HTERT RPE-1 (cell line): ENCODE measurements around the gene JAG2.

Source experiments
- in situ Hi-C: fragments of 300-500 bp; cut with MboI; formaldehyde crosslinking; loops from 4 replicates; pipeline ENCODE4 v1.14.3; 2020; ENCODE audit warnings: low sequenced_read_pairs

JAG2 gene

DNA sequence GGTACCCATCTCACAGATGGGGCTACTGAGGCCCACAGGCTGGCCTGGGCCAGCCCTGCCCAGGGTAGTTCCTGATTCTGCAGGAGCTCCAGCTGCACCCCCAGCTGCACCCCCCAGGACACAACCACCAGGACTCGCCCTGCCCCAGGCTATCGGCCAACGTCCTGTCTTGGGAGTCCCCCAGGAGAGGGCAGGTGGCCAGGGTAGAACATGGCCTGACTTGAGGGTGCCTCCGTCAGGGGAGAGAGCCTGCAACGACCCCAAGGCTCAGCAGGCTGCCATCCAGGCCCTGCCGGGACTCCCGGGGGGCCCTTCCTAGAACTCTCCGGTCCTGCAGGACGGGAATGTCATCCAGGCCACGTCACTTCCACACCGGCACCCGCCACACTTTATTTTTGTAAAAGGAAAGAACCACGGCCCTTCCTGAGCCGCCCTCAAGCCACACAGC lies 15.8 kb downstream of the JAG2 start:
- in situ Hi-C loops, result no loop called here

DNA sequence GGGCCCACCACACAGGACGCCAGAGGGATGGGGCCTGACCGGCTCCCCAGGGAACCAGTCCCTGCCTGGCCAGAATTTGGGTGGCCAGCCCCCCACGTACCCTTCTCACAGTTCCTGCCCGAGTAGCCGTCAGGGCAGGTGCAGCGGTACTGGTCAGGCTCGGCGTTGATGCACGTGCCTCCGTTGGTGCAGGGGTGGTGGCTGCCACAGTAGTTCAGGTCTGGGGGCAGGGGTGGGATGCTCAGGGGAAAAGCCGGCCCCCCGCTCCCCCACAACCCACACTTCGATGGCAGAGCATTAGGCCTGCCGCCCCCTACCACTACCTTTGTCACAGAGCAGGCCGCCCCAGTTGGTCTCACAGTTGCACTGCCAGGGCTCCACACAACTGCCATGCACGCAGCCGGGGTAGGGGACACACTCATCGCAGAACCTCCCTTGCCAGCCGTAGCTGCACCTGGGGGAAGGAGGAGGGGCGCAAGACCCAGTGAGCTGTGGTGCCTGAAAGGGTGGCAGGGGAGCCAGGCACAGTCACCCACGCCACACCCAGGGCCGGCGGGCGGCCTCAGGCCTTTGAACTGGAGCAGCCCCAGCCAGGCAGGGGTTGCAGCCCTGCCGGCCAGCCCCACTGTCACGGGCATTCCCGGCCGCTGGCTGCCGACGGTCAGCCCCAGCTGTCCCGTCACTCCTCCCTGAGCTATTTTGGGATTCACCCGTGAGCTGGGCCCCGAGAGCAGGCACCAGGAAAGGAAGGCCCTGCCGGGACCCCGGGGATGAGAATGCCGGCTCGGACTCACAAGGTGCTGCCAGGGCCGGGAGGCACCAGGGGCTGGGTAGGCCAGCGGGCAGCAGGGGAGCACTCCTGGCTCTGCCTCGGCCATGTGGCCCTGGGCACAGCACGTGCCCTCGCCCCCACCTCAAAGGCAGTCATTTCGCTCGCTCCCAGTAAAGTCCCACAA lies 16.5 kb downstream of the JAG2 start:
- in situ Hi-C loops, result no loop called here

- in situ Hi-C loops, result no loop called here
These were observed 17.3 kb downstream of the JAG2 start for GRCh38 chr14:105151084-105151837.

DNA sequence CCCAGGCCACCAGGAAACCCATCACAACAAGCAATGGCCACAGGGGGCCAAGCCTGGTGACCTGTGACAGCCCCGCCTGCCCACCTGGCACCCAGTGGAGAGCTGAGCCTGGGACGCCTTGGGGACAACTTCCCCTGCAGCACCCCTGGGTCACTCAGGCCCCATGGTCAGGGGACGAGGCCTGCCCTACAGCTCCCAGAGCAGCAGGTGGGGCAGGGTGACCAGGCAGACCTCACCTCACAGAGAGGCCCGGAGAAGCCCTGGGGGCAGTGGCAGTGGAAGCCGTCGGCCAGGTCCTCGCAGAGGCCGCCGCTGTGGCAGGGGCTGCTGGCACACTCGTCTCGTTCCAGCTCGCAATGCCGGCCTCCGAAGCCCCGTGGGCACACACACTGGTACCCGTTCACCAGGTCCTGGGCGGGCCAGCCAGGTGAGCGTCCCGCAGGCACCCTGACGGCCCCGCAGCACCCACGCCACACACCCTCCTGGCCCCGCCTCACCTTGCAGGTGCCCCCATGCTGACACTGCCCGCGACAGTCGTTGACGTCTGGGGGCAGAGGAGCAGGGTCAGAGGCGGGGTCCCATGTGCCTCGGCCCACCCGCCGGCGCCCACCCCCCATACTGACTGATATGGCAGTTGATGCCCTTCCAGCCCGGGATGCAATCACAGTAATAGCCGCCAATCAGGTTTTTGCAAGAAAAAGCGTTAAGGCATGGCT lies 18.1 kb downstream of the JAG2 start:
- in situ Hi-C loops, result no loop called here

GRCh38 chr14:105150026-105150367 lies 18.6 kb downstream of the JAG2 start:
- in situ Hi-C loops, result no loop called here

DNA sequence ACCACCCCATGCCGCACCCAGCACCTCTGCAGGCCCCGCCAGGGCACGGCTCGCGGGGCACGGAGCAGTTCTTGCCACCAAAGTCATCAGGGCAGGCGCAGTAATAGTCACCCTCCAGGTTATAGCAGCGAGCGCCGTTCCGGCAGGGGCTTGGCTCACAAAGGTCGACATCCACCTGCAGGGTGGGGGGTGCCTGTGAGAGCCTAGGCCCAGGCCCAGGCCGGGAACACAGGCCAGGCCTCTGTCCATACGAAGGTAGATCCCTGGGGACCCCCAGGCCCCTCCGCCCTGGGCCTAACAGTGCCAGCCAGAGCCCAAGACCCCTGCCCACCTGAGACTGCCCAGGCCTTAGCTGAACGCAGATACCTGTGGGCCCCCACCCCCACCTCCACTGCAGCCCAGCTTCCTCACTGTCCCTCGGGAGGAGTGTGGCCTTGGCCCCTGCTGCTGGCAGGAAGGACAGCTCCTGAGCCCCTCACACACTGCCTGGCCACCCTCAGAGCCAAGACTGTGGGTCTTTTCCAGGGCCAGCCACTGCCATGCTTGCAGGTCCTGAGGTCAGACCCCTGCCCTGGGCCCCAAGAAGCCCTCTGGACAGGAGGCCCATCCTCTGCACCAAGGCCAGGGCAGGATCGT lies 19.3 kb downstream of the JAG2 start:
- in situ Hi-C loops, result no loop called here

DNA sequence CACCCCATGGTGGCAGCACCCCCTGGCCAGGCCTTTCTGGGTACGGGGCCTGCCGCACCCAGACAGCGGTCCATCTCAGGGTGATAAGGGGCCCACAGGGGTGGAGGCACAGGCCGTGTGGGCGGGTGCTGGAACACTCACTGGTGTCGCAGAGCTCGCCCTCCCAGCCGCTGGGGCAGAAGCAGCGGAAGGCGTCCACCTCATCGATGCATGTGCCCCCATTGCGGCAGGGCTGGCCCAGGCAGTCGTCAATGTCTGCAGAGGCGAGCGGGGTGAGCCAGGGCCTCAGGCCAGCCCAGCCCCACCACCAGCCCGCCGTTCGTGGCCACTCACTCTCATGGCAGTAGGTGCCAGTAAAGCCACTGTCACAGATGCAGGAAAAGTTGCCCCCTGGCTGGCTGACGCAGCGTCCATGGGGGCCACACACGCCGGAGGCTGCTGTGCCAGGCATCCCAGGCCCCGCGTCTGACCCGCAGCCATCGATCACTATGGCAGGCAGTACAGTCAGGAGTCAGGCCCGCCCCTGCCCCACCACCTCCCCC lies 19.9 kb downstream of the JAG2 start:
- in situ Hi-C loops, result no loop called here

DNA sequence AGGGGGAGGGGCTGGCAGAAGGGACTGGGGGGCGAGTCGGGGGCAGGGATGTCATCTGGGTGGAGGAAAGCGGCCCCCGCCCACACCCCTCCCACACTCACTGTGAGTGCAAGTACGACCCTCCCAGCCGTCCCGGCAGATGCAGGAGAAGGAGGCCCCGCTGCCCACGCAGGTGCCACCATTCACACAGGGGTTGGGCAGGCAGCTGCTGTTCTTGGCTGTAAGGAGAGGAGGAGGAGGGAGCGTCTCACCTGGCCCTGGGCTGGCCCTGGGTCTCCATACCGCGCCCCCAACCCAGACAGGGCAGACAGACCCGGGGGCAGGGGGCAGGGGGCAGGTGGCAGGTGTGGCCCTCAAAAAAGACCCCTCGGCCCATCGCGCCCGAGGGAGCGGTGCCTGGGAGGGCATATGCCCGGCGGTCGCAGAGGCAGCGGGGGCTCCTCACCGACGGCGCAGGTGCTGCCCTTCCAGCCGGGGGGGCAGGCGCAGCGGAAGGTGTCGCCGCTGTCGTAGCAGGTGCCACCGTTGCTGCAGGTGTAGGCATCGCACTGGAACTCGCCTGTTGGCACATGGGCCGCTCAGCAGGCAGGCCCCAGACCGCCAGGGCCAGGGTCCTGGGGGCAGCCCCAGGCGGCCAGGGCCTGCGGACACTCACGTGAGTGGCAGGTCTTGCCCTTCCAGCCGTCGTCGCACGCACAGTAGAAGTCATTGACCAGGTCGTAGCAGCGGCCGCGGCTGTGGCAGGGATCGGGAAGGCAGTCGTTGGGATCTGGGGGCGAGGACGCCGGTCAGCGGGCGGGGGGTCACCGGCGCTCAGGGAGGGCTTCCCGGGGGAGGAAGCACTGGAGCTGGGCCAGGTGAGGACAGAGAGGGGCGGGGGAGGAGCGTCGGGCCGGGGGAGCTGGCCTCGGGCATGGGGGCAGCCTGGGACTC lies 20.6 kb downstream of the JAG2 start:
- in situ Hi-C loops, result no loop called here

GRCh38 chr14:105146976-105147635 lies 21.5 kb downstream of the JAG2 start:
- in situ Hi-C loops, result no loop called here

GRCh38 chr14:105146181-105146975 lies 22.2 kb downstream of the JAG2 start:
- in situ Hi-C loops, result no loop called here

GRCh38 chr14:105145381-105146180 lies 23.0 kb downstream of the JAG2 start:
- in situ Hi-C loops, result no loop called here

- in situ Hi-C loops, result no loop called here
These were observed 23.8 kb downstream of the JAG2 start for GRCh38 chr14:105144666-105145380.

DNA sequence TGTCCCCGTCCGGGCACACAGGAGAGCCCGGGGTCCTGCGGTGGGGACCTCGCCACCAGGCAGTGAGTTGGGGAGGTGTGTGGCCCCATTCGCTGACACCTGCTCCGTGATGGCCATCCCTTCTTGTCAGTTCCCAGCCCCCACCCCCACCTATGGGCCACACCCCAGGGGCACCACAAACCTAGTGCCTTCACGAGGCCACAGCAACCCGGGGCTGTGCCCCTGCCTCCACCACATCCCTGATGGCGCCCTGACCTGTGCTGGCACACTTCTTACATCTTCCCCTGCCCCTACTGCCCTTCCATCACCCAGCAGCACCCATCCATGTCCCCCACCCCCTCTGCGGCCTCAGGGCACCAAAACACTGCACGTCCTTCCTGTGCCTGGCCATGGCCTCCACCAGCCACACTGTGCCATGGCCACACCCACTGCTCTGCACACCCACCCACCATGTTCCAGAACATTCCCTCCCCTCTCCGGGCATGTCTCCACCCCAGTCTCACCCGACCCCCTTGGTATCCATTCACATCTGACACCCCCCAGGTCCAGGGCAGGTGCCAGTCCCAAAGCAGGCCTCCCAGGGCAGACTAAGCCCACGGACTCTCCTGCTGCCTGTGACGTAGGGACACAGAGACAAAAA lies 24.4 kb downstream of the JAG2 start:
- in situ Hi-C loops, result no loop called here

- in situ Hi-C loops, result no loop called here
These were observed 25.0 kb downstream of the JAG2 start for GRCh38 chr14:105143451-105144025.

DNA sequence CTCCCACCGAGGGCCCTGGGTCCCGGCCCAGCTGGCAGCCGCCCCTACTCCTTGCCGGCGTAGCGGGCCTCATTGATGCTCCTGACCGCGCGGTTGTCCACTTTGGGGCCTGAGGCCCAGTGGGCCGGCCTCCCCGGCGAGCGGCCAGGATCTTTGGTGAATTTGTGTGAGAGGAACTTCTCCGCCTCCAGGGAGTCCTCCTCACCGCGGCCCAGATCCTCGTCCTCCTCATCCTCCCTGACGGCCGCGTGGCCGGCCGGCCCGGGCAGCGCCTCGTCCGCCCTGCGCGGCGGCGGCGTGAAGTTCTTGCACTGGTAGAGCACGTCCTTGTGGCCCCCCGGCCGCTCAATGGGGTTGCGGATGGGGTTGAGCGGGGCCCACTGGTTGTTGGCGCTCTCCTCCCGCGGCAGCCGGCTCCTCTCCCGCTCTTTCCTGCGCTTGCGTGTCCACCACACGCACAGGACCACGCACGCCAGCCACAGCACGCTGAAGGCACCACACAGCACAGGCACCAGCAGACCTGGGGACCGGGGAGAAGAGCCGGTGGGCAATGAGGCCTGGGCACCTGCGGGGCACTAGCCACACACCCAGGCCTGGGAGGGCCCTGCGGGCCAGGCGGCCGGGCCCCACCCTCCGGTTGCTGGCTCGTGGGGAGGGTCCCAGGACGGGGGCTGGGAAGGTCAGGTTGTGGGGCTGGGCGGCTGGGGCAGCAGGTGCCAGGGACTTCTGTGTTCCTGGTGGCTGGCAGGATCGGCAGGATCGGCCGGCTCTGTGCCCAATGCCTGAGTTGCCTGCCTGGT lies 25.7 kb downstream of the JAG2 start:
- in situ Hi-C loops, result no loop called here
